Bronchial epithelial cell (primary cell): ENCODE measurements around the gene C15orf40. TPM values are rescaled to one million over a fixed set of nuclear protein-coding genes. Genes with fewer than 3 reads are reported as not detected.
A peak's percentile ranks its signal among the peaks of the same experiment; 100 is the strongest.

Source experiments
- DNase-seq: peaks from one replicate; pipeline ENCODE4 v3.0.0-alpha.2; 2010; ENCODE audit warnings: low read depth
- FAIRE-seq: peaks from 2 replicates; lab custom pipeline; 2011; peaks lifted over from hg19 to GRCh38; lab: Jason Lieb, UNC
- H3K27me3 ChIP-seq: 2 replicates; pipeline ENCODE4 v1.5.1; 2011; ENCODE audit warnings: low read length; ENCODE audit not compliant: control insufficient read depth, insufficient read depth
- H3K36me3 ChIP-seq: 2 replicates; pipeline ENCODE4 v1.5.1; 2011; ENCODE audit warnings: low read length; ENCODE audit not compliant: control insufficient read depth, insufficient read depth
- H3K4me3 ChIP-seq: 2 replicates; pipeline ENCODE4 v1.5.1; 2011; ENCODE audit warnings: mild to moderate bottlenecking, low read depth, low read length, control low read depth
- CTCF ChIP-seq: IDR thresholded peaks from 2 replicates; pipeline ENCODE4 v1.5.1; 2011; ENCODE audit warnings: mild to moderate bottlenecking, moderate library complexity, low read length, control low read depth, inconsistent platforms; ENCODE audit not compliant: insufficient read depth, severe bottlenecking
- total RNA-seq: library from RNA; depleted of rRNA; stranded (reverse); fragments of >200 nt; gene quantifications from 2 replicates; pipeline ENCODE4 v1.2.1, GENCODE V29; 2014

C15orf40 gene
- total RNA-seq, 1 donor from 2014 or later = 5.5 TPM

- TF ChIP-seq CTCF = no peak
- FAIRE-seq = no peak
- no peak overlapping the region for H3K4me3 ChIP-seq
Observed at GRCh38 chr15:82950295-82950694, 61.1 kb downstream of the C15orf40 start.

GRCh38 chr15:82946155-82946701 lies 65.2 kb downstream of the C15orf40 start:
- Histone ChIP-seq H3K36me3 (no peaks in the 10 kb centered on the region), H3K27me3 (no peaks in the 10 kb centered on the region), H3K4me3 (no peak overlapping the region)
- no peak for FAIRE-seq
- TF ChIP-seq CTCF = no peak
- no peak for DNase-seq

More at GRCh38 chr15:82950295-82950694, 61.1 kb downstream of the C15orf40 start:
- no peak for DNase-seq
- no peaks in the 10 kb centered on the region for H3K27me3 ChIP-seq
- no peaks in the 10 kb centered on the region for H3K36me3 ChIP-seq

- FAIRE-seq = no peak
- no peak for TF ChIP-seq CTCF
Observed at GRCh38 chr15:82945326-82945725, 66.1 kb downstream of the C15orf40 start.

GRCh38 chr15:82944821-82945220 lies 66.6 kb downstream of the C15orf40 start:
- no peak for FAIRE-seq
- H3K36me3 ChIP-seq = no peaks in the 10 kb centered on the region

More at GRCh38 chr15:82945326-82945725, 66.1 kb downstream of the C15orf40 start:
- Histone ChIP-seq H3K36me3 (no peaks in the 10 kb centered on the region), H3K27me3 (no peaks in the 10 kb centered on the region), H3K4me3 (no peak overlapping the region)
- no peak for DNase-seq

DNA sequence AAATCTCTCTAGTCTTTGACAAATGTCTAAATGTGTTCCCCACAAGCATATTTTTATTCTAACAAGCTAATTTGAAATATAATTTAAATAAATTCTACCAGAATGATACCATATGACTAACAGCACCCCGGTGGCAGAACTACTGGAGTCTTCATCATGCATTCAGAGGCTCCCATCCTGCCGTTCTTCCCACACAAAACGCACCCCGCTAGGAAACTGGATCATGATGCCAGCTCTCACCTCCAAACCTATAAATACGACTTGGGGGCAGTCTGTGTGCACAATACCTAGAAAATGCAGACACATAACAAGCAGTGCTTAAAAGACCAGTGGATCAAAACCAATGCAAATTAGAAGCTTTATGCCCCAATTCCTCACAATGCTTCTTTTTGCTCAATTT lies 67.4 kb downstream of the C15orf40 start:
- no peak overlapping the region for H3K4me3 ChIP-seq
- no peak for FAIRE-seq
- no peak for TF ChIP-seq CTCF
- DNase-seq = no peak
- H3K27me3 ChIP-seq = no peaks in the 10 kb centered on the region
- H3K36me3 ChIP-seq = no peaks in the 10 kb centered on the region

More at GRCh38 chr15:82944821-82945220, 66.6 kb downstream of the C15orf40 start:
- TF ChIP-seq CTCF = no peak
- H3K4me3 ChIP-seq = no peak overlapping the region
- H3K27me3 ChIP-seq = no peaks in the 10 kb centered on the region
- peak; percentile 70 for DNase-seq

GRCh38 chr15:82943176-82943575 lies 68.3 kb downstream of the C15orf40 start:
- peak; percentile 36 for TF ChIP-seq CTCF
- no peak overlapping the region for H3K4me3 ChIP-seq
- no peaks in the 10 kb centered on the region for H3K27me3 ChIP-seq
- peak; percentile 36 for DNase-seq
- no peak for FAIRE-seq
- H3K36me3 ChIP-seq = no peaks in the 10 kb centered on the region
